ENCODE measurements around the gene BRIP1. TPM values are rescaled to one million over a fixed set of nuclear protein-coding genes. Genes with fewer than 3 reads are reported as not detected.

Gene BRIP1
- total RNA-seq, 1 experiment from 2014 or later = 20.2 TPM

DNA sequence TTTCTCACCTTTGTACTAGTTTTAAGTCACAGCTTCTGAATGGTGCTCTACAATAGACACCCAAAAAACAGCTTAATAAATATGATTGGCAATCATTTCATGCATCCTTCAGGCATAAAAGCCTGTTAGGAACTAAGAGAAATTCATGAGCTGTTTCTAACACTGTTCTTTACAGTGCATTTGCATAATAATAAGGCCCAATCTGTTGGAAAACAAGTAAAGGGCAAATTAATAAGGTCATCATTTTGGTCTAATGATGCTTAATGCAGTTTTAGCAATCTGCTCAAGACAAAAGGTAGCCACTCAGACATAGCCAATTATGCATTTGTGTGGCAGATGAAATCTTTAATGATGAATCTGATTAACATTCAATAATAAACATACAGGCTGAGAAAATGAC lies 216.8 kb downstream of the BRIP1 start:
- H3K4me2 ChIP-seq (ENCODE audit: insufficient read depth, insufficient read length, low read length) = no peak overlapping the region
- H3K23ac ChIP-seq (ENCODE audit: insufficient read length, low read depth, low read length) = no peak overlapping the region
- DNase-seq = no peak
- H3K9me3 ChIP-seq (ENCODE audit: control insufficient read depth, low read depth, low read length) = no peaks in the 10 kb centered on the region
- H2BK5ac ChIP-seq (ENCODE audit: insufficient read length, low read length) = no peak overlapping the region
- H3K4ac ChIP-seq (ENCODE audit: low read depth, low read length) = no peak overlapping the region
- H3K27me3 ChIP-seq (ENCODE audit: insufficient read depth, low read length) = no peaks in the 10 kb centered on the region
- no peak overlapping the region for H3K27ac ChIP-seq (ENCODE audit: insufficient read length, low read depth, low read length)
- Mint-ChIP-seq H3K4me1 (no peaks in the 10 kb centered on the region), H3K4me3 (no peak overlapping the region), H3K27ac (no peak overlapping the region), H3K27me3 (ENCODE audit: low read depth) (no peaks in the 10 kb centered on the region; the same call in 1 of the 2 replicates), H3K9me3 (peaks cover 4 to 7% of the 10 kb centered on the region in 2 experiments; a peak in 4 of 5 replicates), H3K36me3 (ENCODE audit: insufficient read depth in 1 of 3, low read depth in 3 of 3) (peaks cover 0 to 7% (median 2%) of the 10 kb centered on the region in 3 experiments; a peak in 3 of 7 replicates)
- H2BK20ac ChIP-seq (ENCODE audit: low read depth, low read length, poor library complexity, severe bottlenecking) = no peak overlapping the region
- no peak overlapping the region for H2AFZ ChIP-seq (ENCODE audit: low read length)
- no peaks in the 10 kb centered on the region for H3K79me1 ChIP-seq (ENCODE audit: insufficient read depth, low read depth, low read length, poor library complexity, severe bottlenecking)
- H3K23me2 ChIP-seq (ENCODE audit: insufficient read length, low read depth, low read length, poor library complexity, severe bottlenecking) = no peaks in the 10 kb centered on the region
- no peaks in the 10 kb centered on the region for H3K4me1 ChIP-seq (ENCODE audit: insufficient read depth, low read length)
- no peaks in the 10 kb centered on the region for H3K79me2 ChIP-seq (ENCODE audit: insufficient read depth, low read length)
- no peak overlapping the region for H2BK120ac ChIP-seq (ENCODE audit: low read depth, low read length, poor library complexity, severe bottlenecking)
- H4K91ac ChIP-seq (ENCODE audit: insufficient read length, low read depth, low read length) = no peak overlapping the region
- no peak overlapping the region for H4K5ac ChIP-seq (ENCODE audit: insufficient read length, low read depth, low read length)
- no peak overlapping the region for H3K18ac ChIP-seq (ENCODE audit: insufficient read length, low read depth, low read length)
- H2BK15ac ChIP-seq (ENCODE audit: low read depth, low read length) = no peak overlapping the region
- H3K56ac ChIP-seq (ENCODE audit: insufficient read length, low read depth, low read length) = no peak overlapping the region
- no peak overlapping the region for H3K14ac ChIP-seq (ENCODE audit: insufficient read depth, low read length)
- TF ChIP-seq, protein P1, sequence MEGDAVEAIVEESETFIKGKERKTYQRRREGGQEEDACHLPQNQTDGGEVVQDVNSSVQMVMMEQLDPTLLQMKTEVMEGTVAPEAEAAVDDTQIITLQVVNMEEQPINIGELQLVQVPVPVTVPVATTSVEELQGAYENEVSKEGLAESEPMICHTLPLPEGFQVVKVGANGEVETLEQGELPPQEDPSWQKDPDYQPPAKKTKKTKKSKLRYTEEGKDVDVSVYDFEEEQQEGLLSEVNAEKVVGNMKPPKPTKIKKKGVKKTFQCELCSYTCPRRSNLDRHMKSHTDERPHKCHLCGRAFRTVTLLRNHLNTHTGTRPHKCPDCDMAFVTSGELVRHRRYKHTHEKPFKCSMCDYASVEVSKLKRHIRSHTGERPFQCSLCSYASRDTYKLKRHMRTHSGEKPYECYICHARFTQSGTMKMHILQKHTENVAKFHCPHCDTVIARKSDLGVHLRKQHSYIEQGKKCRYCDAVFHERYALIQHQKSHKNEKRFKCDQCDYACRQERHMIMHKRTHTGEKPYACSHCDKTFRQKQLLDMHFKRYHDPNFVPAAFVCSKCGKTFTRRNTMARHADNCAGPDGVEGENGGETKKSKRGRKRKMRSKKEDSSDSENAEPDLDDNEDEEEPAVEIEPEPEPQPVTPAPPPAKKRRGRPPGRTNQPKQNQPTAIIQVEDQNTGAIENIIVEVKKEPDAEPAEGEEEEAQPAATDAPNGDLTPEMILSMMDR (conservative IDR thresholded peaks at IDR 0.05) = no peak
- no peaks in the 10 kb centered on the region for H4K20me1 ChIP-seq (ENCODE audit: control insufficient read depth, insufficient read depth, insufficient read length)
- H3T11ph ChIP-seq (ENCODE audit: low read length) = no peak overlapping the region
- H4K8ac ChIP-seq (replicated peaks; ENCODE audit: insufficient read length, low read depth, low read length) = no peak overlapping the region
- H3K9ac ChIP-seq (ENCODE audit: extremely low read depth, insufficient read length, low read length) = no peak overlapping the region
- H2AK5ac ChIP-seq (ENCODE audit: insufficient read length, low read length) = no peak overlapping the region
- no peak overlapping the region for H2BK12ac ChIP-seq (ENCODE audit: insufficient read length, low read depth, low read length)
